Measurements from ENCODE around the gene PAPSS2.

DNA sequence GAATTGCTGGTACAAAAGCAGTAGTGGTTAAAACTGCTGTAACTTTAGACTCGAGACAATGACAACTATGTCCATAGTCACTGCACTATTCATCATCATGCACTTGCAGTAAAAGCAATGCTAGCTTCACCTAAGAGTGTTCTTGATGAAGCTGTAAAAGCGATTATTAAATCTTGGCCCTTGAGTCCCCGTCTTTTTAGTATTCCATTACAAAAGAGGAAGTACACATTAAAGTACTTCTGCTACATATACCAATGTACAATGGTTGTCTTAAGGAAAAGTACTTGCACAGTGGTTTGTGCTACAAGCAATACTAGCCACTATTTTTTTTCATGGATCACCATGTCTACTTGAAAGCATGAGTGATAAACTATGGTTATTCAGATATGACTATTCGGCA is 80.0 kb downstream of the PAPSS2 start:
- TF ChIP-seq POLR2A (IDR thresholded peaks at IDR 0.05) (no peak), CTCF (IDR thresholded peaks at IDR 0.05) (no peak), EP300 (IDR thresholded peaks at IDR 0.05) (no peak), POLR2AphosphoS5 (IDR thresholded peaks at IDR 0.05) (no peak)

Measured in sigmoid colon (tissue), 4 donors.